ENCODE data around the gene CAPN12. TPM values are rescaled to one million over a fixed set of nuclear protein-coding genes. Genes with fewer than 3 reads are reported as not detected.

The CAPN12 gene
- total and polyA plus RNA-seq, 2 of the 8 experiments (the other 6 are each of a cell fraction or from before 2014, with no cell fraction given): 8.8 to 20.0 TPM

DNA sequence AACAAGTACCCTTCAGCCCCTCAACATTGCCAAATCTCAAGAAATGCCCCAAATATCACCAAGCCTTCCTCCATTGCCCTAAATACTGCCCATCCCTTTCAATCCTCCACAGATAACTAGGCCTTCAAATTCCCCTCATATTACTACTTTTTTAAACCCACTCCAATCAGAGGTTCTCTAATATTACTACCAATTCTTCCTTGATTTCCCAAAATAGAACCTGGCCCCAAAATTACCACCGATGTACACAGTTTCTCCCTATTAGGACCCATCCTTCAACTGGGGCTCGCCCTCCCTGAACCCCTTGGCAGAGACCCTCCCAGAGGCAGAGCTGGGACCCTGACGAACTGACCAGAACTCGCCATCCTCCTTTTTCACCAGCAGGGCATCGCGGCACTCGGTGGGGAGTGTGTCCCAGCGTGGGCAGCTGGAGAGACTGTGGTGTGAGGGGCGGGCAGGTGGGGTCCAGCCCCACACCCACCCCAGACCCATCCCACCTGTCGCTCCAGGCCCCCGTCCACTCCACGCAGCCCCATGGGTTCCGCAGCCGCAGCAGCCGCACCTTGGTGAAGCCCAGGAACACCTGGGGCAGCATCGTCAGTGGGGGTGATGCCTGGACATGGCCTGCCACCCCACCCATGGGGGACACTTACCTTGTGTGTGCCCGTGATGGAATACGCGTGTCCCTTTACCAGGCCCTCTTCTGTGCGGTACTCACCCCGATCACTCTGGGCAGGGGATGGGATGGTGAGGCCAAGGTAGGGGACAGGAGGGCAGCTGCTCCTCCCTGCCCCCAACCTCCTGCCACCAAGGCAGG lies 6.1 kb downstream of the CAPN12 start:
- POLR2A ChIA-PET (ENCODE audit: partially characterized antibody): interaction anchor here (0.8 to 1.6 kb wide), 3 partner anchors 31 to 103 kb away, joined by 3 to 4 read pairs (median 3); partner anchors contain the start of gene ECH1
- FAIRE-seq: no peak
- CTCF ChIA-PET (ENCODE audit: partially characterized antibody): interaction anchor here (0.6 to 3.4 kb wide), 7 partner anchors 31 to 204 kb away, joined by 3 to 14 read pairs (median 4); no protein-coding TSS in a partner anchor

More for the DNA sequence above, 6.1 kb downstream of the CAPN12 start:
- no peak for TF ChIP-seq PHF8 (conservative IDR thresholded peaks at IDR 0.05; ENCODE audit: low read depth, low read length)
- TF ChIP-seq, protein P1, sequence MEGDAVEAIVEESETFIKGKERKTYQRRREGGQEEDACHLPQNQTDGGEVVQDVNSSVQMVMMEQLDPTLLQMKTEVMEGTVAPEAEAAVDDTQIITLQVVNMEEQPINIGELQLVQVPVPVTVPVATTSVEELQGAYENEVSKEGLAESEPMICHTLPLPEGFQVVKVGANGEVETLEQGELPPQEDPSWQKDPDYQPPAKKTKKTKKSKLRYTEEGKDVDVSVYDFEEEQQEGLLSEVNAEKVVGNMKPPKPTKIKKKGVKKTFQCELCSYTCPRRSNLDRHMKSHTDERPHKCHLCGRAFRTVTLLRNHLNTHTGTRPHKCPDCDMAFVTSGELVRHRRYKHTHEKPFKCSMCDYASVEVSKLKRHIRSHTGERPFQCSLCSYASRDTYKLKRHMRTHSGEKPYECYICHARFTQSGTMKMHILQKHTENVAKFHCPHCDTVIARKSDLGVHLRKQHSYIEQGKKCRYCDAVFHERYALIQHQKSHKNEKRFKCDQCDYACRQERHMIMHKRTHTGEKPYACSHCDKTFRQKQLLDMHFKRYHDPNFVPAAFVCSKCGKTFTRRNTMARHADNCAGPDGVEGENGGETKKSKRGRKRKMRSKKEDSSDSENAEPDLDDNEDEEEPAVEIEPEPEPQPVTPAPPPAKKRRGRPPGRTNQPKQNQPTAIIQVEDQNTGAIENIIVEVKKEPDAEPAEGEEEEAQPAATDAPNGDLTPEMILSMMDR (IDR thresholded peaks at IDR 0.05; ENCODE audit: control extremely low read depth in 1 of 3, insufficient read depth in 1 of 3, low read depth in 1 of 3, low read length in 3 of 3): peak in 1 of 3 experiments; percentile 36; a peak in 1 of 4 replicates
- H3K79me2 ChIP-seq (ENCODE audit: control insufficient read depth in 1 of 2, insufficient read depth in 2 of 2, low read length in 2 of 2): no peaks in the 10 kb centered on the region
- no peak overlapping the region for H3K4ac ChIP-seq (replicated peaks; ENCODE audit: insufficient read length, low read depth, low read length)
- H4K20me1 ChIP-seq (replicated peaks in 1 of 2; ENCODE audit: control insufficient read depth in 1 of 2, insufficient read depth in 2 of 2, low read length in 2 of 2): peaks cover 0 to 3% of the 10 kb centered on the region in 2 experiments
- H2BK15ac ChIP-seq (ENCODE audit: low read length): no peak overlapping the region
- DNase-seq (ENCODE audit: low read depth in 1 of 2, low spot score in 2 of 2): no peak
- 89% methylated on average over 15 of the region's 21 CpGs; no CpG with 5 or more reads in 1 of the 2 experiments for WGBS, 2 experiments (ENCODE audit: extremely low coverage in 1 of 2, insufficient coverage in 1 of 2, insufficient read length in 1 of 2, insufficient replicate concordance in 2 of 2, low coverage in 1 of 2, low lambda C conversion rate in 2 of 2, missing lambda C conversion rate in 1 of 2)
- peaks cover 2% of the 10 kb centered on the region for H3K79me1 ChIP-seq (ENCODE audit: low read depth, low read length)
- H2AK5ac ChIP-seq (ENCODE audit: low read depth, low read length): peak overlapping the region; percentile 46; the same call in 1 of the 2 replicates
- no peak overlapping the region for H3K4me3 ChIP-seq (ENCODE audit: extremely low read depth in 1 of 4, insufficient read depth in 2 of 4, low read depth in 3 of 4, low read length in 4 of 4)
- H2AFZ ChIP-seq (ENCODE audit: low read length): no peak overlapping the region
- H2BK120ac ChIP-seq (replicated peaks; ENCODE audit: low read depth, low read length): no peak overlapping the region
- H3K9ac ChIP-seq (replicated peaks in 1 of 4; ENCODE audit: extremely low read depth in 1 of 4, low read depth in 3 of 4, low read length in 3 of 4): no peak overlapping the region
- no peak overlapping the region for H3K27ac ChIP-seq (ENCODE audit: low read depth, low read length)
- H3K56ac ChIP-seq (replicated peaks; ENCODE audit: insufficient read length, low read depth, low read length): no peak overlapping the region
- H4K91ac ChIP-seq (replicated peaks; ENCODE audit: insufficient read length, low read length): no peak overlapping the region
- no peak overlapping the region; the same call in 1 of the 2 replicates for H2BK12ac ChIP-seq (ENCODE audit: low read depth, low read length)
- no peak overlapping the region; a peak in 1 of 4 replicates for H3K4me2 ChIP-seq (ENCODE audit: insufficient read depth in 1 of 2, low read depth in 2 of 2, low read length in 2 of 2)
- peaks cover 4 to 16% (median 13%) of the 10 kb centered on the region in 4 experiments for H3K27me3 ChIP-seq (replicated peaks in 1 of 4; ENCODE audit: control insufficient read depth in 3 of 4, extremely low read depth in 1 of 4, insufficient read depth in 3 of 4, low read length in 3 of 4)
- H4K8ac ChIP-seq (ENCODE audit: extremely low read depth, insufficient read depth, low read length): no peak overlapping the region
- no peak overlapping the region; the same call in none of the 2 replicates for H3K18ac ChIP-seq (ENCODE audit: extremely low read depth, low read length)
- H3K36me3 ChIP-seq (ENCODE audit: control insufficient read depth in 2 of 4, insufficient read depth in 4 of 4, low read length in 3 of 4): no peaks in the 10 kb centered on the region
- peaks cover 10% of the 10 kb centered on the region; the same call in 1 of the 2 replicates for H3K23me2 ChIP-seq (ENCODE audit: low read depth, low read length)
- H2BK5ac ChIP-seq (ENCODE audit: low read depth, low read length): no peak overlapping the region
- H3K23ac ChIP-seq (ENCODE audit: insufficient read length): no peak overlapping the region
- no peak overlapping the region for H3K14ac ChIP-seq (ENCODE audit: insufficient read length)
- peaks cover 0 to 3% of the 10 kb centered on the region in 2 experiments; a peak in 1 of 4 replicates for H3K9me3 ChIP-seq (ENCODE audit: insufficient read depth in 2 of 2, low read depth in 1 of 2, low read length in 1 of 2)
- H4K5ac ChIP-seq (ENCODE audit: insufficient read length, low read depth, low read length): no peak overlapping the region
- H2BK20ac ChIP-seq (ENCODE audit: low read length): peak overlapping the region; percentile 61; the same call in 1 of the 2 replicates
- H3K4me1 ChIP-seq (replicated peaks in 1 of 4; ENCODE audit: control insufficient read depth in 3 of 4, insufficient read depth in 4 of 4, low read length in 3 of 4): peaks cover 0 to 15% (median 10%) of the 10 kb centered on the region in 4 experiments; a peak in 6 of 7 replicates
